ENCODE measurements around the gene CPNE8.

DNA sequence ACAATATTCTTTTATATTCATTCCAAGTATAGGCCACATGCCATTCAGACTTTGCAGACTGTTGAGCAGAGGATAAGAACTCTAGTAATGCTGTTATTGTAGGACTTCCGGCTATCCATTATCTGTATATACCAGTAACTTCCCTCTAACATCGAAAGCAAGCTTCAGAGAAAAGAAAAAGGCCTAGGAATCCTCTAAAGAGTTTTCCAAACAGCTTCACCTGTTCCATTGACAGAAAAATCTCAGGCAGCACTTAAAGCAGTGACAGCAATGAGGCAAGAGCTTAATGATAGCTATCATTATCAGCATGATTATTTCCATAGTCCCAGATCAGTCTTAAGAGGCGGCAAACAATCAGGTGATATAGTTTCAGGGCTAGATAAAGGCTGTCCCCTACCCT lies 1.8 kb downstream of the CPNE8 start:
- no peak for TF ChIP-seq POLR2AphosphoS5 (IDR thresholded peaks at IDR 0.05)
- no peak for TF ChIP-seq CTCF (IDR thresholded peaks at IDR 0.05)
- TF ChIP-seq POLR2A (IDR thresholded peaks at IDR 0.05): no peak
- TF ChIP-seq EP300 (IDR thresholded peaks at IDR 0.05): no peak
